OCI-LY7 (cell line): ENCODE results near the gene SLC31A2.
"Not testable (repeated sequence)": the region's sequence is repeated elsewhere in the genome, so short reads cannot be mapped to it uniquely, and the experiment has no call there.

Source experiments
- EZH2phosphoT487 ChIP-seq: fragments of 200-600 bp; sonication (generic); IDR thresholded peaks from 2 replicates; pipeline ENCODE4 v1.6.1; 2018; ENCODE audit warnings: low read depth, borderline replicate concordance, mild to moderate bottlenecking, mixed run types, antibody characterized with exemption, low read length, moderate library complexity, mixed read lengths
- TF ChIP-seq, protein P1 (sequence below): fragments of 200-600 bp; sonication (generic); conservative IDR thresholded peaks from 2 replicates; pipeline ENCODE4 v1.5.1; 2014; ENCODE audit warnings: mild to moderate bottlenecking, antibody characterized with exemption, low read length, moderate library complexity, mixed read lengths

DNA sequence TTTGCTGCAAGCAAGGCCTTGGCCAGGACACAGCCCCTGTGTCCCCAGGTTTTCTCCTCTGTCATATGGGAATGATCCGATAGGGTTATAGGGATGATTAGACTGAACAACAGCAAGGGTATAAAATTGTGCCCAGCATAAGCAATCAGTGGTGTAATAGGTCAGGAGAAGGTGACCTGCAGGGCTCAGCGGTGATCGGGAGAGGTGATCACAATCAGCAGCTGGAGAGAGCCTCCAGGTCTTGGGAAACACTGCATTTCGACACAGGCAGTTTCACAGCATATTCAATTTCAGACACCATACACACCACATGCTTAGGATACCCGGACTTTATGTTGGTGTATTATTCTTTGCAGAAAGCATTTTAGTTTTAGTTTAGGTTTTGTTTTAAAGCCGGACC lies 45.5 kb upstream of the SLC31A2 start:
- TF ChIP-seq, protein P1, sequence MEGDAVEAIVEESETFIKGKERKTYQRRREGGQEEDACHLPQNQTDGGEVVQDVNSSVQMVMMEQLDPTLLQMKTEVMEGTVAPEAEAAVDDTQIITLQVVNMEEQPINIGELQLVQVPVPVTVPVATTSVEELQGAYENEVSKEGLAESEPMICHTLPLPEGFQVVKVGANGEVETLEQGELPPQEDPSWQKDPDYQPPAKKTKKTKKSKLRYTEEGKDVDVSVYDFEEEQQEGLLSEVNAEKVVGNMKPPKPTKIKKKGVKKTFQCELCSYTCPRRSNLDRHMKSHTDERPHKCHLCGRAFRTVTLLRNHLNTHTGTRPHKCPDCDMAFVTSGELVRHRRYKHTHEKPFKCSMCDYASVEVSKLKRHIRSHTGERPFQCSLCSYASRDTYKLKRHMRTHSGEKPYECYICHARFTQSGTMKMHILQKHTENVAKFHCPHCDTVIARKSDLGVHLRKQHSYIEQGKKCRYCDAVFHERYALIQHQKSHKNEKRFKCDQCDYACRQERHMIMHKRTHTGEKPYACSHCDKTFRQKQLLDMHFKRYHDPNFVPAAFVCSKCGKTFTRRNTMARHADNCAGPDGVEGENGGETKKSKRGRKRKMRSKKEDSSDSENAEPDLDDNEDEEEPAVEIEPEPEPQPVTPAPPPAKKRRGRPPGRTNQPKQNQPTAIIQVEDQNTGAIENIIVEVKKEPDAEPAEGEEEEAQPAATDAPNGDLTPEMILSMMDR, result not testable (repeated sequence)
- not testable (repeated sequence) for TF ChIP-seq EZH2phosphoT487
